HepG2 (cell line): Measurements from ENCODE around the gene AP5B1. TPM values are rescaled to one million over a fixed set of nuclear protein-coding genes. Genes with fewer than 3 reads are reported as not detected.
A peak's percentile ranks its signal among the peaks of the same experiment; 100 is the strongest.

Source experiments
- ATAC-seq: fragments of 200-7000 bp; cut with Tn5 transposase; 3 replicates; pipeline ENCODE4 v1.9.1; 2020; ENCODE audit warnings: mild to moderate bottlenecking, moderate library complexity
- BruUV-seq: library from RNA; stranded (reverse); fragments of 400-500 nt; replicated peaks from 2 replicates; lab custom pipeline; 2021; lab: Mats Ljungman, UMichigan
- CTCF ChIA-PET: fragments of 300-600 bp; formaldehyde crosslinking; extraction: SDS; loops from one replicate; lab custom pipeline; 2021; ENCODE audit warnings: low total read pairs, inconsistent platforms, low intra/inter-chr PET ratio; lab: Yijun Ruan, JAX
- POLR2A ChIA-PET: fragments of 350-600 bp; sonication (Branson Sonifier 250); formaldehyde crosslinking; loops from one replicate; lab custom pipeline; 2020; ENCODE audit warnings: antibody characterized with exemption, inconsistent platforms; lab: Yijun Ruan, JAX
- DNase-seq: peaks from one replicate; pipeline ENCODE4 v3.0.0-alpha.2; 2015; ENCODE audit warnings: low spot score
- FAIRE-seq: peaks from 3 replicates; lab custom pipeline; 2011; peaks lifted over from hg19 to GRCh38; lab: Jason Lieb, UNC
- H2AFZ ChIP-seq: one replicate; pipeline ENCODE4 v1.6.1; 2011; ENCODE audit warnings: low read length, inconsistent platforms
- H3K27ac ChIP-seq: fragments of 300-600 bp; 3 replicates; pipeline ENCODE4 v1.8.0; 2011; ENCODE audit warnings: mixed run types, mild to moderate bottlenecking, mixed read lengths, low read length, inconsistent platforms; ENCODE audit not compliant: insufficient read depth; ENCODE audit errors: extremely low read length
- H3K27me3 ChIP-seq, 2 experiments: fragments of 200-600 bp in 1 of 2; 2 replicates in 1 of 2; 3 replicates in 1 of 2; pipeline versions ENCODE4 v1.6.0 to v1.8.0; 2011; ENCODE audit warnings: low read length in 2 of 2, mild to moderate bottlenecking in 2 of 2, moderate library complexity in 2 of 2, inconsistent platforms in 1 of 2; ENCODE audit not compliant: insufficient read depth in 2 of 2, control insufficient read depth in 1 of 2
- H3K36me3 ChIP-seq, 2 experiments: fragments of 200-600 bp in 1 of 2; replicated peaks in 1 of 2; 2 replicates in 1 of 2; 3 replicates in 1 of 2; pipeline versions ENCODE4 v1.5.1 to v1.8.0; 2011; ENCODE audit warnings: low read length in 2 of 2, inconsistent platforms in 1 of 2; ENCODE audit not compliant: insufficient read depth in 2 of 2, control insufficient read depth in 1 of 2
- H3K4me1 ChIP-seq: 2 replicates; pipeline ENCODE4 v1.5.1; 2012; ENCODE audit warnings: low read length, inconsistent platforms; ENCODE audit not compliant: insufficient read depth
- H3K4me2 ChIP-seq: 2 replicates; pipeline ENCODE4 v1.6.0; 2011; ENCODE audit warnings: low read depth, low read length, inconsistent platforms
- H3K4me3 ChIP-seq, 3 experiments: fragments of 200-600 bp in 1 of 3; sonication (generic), shearing (Covaris generic) in 1 of 3; replicated peaks in 1 of 3; 2 replicates each; pipeline ENCODE4 v1.5.1; 2011 to 2016; ENCODE audit warnings: low read length in 3 of 3, inconsistent platforms in 2 of 3, low read depth in 2 of 3, mild to moderate bottlenecking in 2 of 3, control low read depth in 1 of 3, mixed read lengths in 1 of 3; ENCODE audit not compliant: insufficient read depth in 1 of 3
- H3K79me2 ChIP-seq: one replicate; pipeline ENCODE4 v1.6.1; 2011; ENCODE audit warnings: low read length, inconsistent platforms; ENCODE audit not compliant: insufficient read depth
- H3K9ac ChIP-seq: 2 replicates; pipeline ENCODE4 v1.6.0; 2011; ENCODE audit warnings: mild to moderate bottlenecking, low read depth, low read length, inconsistent platforms; ENCODE audit not compliant: insufficient read depth
- H3K9me3 ChIP-seq: 2 replicates; pipeline ENCODE4 v1.5.1; 2012; ENCODE audit warnings: mild to moderate bottlenecking, low read length
- H4K20me1 ChIP-seq: 2 replicates; pipeline ENCODE4 v1.6.0; 2011; ENCODE audit warnings: inconsistent platforms, mild to moderate bottlenecking, low read length, moderate library complexity; ENCODE audit not compliant: insufficient read depth
- CBX1 ChIP-seq: IDR thresholded peaks from one replicate; pipeline ENCODE4 v1.6.1; 2016; ENCODE audit warnings: antibody characterized with exemption, low read depth
- CBX2 ChIP-seq, 2 experiments: fragments of 200-600 bp in 1 of 2; sonication (generic); formaldehyde crosslinking in 1 of 2; IDR thresholded peaks; 2 replicates each; pipeline versions ENCODE4 v1.7.0 to v1.8.1; 2018 to 2022; ENCODE audit warnings: low read depth in 2 of 2, low read length in 1 of 2, mild to moderate bottlenecking in 1 of 2, missing genetic modification reagents in 1 of 2
- HNRNPL ChIP-seq: fragments of 200-400 bp; formaldehyde crosslinking; IDR thresholded peaks from 2 replicates; pipeline ENCODE4 v1.6.1; 2017; ENCODE audit warnings: mild to moderate bottlenecking, low read depth, low read length
- KLF12 ChIP-seq: sonication (generic); formaldehyde crosslinking; IDR thresholded peaks from 2 replicates; pipeline ENCODE4 v1.4.0; 2020; ENCODE audit warnings: missing genetic modification reagents, borderline replicate concordance
- KLF15 ChIP-seq: sonication (generic); formaldehyde crosslinking; IDR thresholded peaks from 2 replicates; pipeline ENCODE4 v1.8.1; 2023; ENCODE audit warnings: borderline replicate concordance, mild to moderate bottlenecking, inconsistent platforms, missing genetic modification reagents, mixed read lengths
- SKI ChIP-seq: fragments of 450-650 bp; IDR thresholded peaks from one replicate; pipeline ENCODE4 v1.6.1; 2018; ENCODE audit warnings: mild to moderate bottlenecking; ENCODE audit not compliant: partially characterized antibody
- TCF12 ChIP-seq, 2 experiments: fragments of 450-650 bp in 1 of 2; sonication (generic) in 1 of 2; formaldehyde crosslinking in 1 of 2; IDR thresholded peaks; 2 replicates each; pipeline versions ENCODE4 v1.6.1 to v1.8.0; 2017 to 2022; ENCODE audit warnings: antibody characterized with exemption in 1 of 2, mild to moderate bottlenecking in 1 of 2, missing genetic modification reagents in 1 of 2, moderate library complexity in 1 of 2
- TCF7L2 ChIP-seq: IDR thresholded peaks from 2 replicates; pipeline ENCODE4 v1.6.1; 2011; ENCODE audit warnings: mild to moderate bottlenecking, low read depth, low read length, moderate library complexity
- XRCC5 ChIP-seq: fragments of 200-400 bp; formaldehyde crosslinking; optimal IDR thresholded peaks from 2 replicates; pipeline ENCODE3; 2017; ENCODE audit warnings: mild to moderate bottlenecking, low read length
- ZNF326 ChIP-seq: sonication (generic); formaldehyde crosslinking; IDR thresholded peaks from 2 replicates; pipeline ENCODE4 v1.4.0; 2020; ENCODE audit warnings: missing genetic modification reagents, borderline replicate concordance
- ZNF34 ChIP-seq: sonication (generic); formaldehyde crosslinking; IDR thresholded peaks from 2 replicates; pipeline ENCODE4 v1.4.0; 2020; ENCODE audit warnings: mild to moderate bottlenecking, missing genetic modification reagents, borderline replicate concordance
- WGBS: methylation state at CpG from one replicate; pipeline ENCODE4 v1.1.6; 2017; ENCODE audit warnings: low lambda C conversion rate; 5-methylcytosine and 5-hydroxymethylcytosine counted together
- in situ Hi-C: cut with HindIII; loops from 2 replicates; pipeline ENCODE4 v1.10.0; 2017; ENCODE audit warnings: low pct_unique_long_range_greater_than_20kb; ENCODE audit not compliant: extremely low pct_ligation_motif_present
- intact Hi-C: fragments of 100-400 bp; cut with micrococcal nuclease; formaldehyde crosslinking; loops from one replicate; pipeline ENCODE4 v1.10.0; 2022; ENCODE audit not compliant: unreplicated experiment
- polyA plus RNA-seq, 8 experiments: library from polyadenylated mRNA; depleted of rRNA in 3 of 8; stranded (reverse) in 7 of 8; unstranded in 1 of 8; fragments of >200 nt; fragmentation: Illumina TruSeq in 4 of 8; extraction: Trizol in 4 of 8; gene quantifications; 2 replicates each; pipeline versions ENCODE4 v1.2.1 to v1.2.3, GENCODE V29; 2011 to 2016; ENCODE audit warnings: low read depth in 4 of 8, missing spikeins in 1 of 8, mixed read lengths in 1 of 8; ENCODE audit not compliant: insufficient read depth in 1 of 8
- total RNA-seq, 5 experiments: library from RNA; depleted of rRNA; stranded (reverse); fragments of >200 nt; fragmentation: Illumina TruSeq; extraction: Trizol; gene quantifications; 2 replicates each; pipeline ENCODE4 v1.2.3, GENCODE V29; 2016; ENCODE audit warnings: low read depth in 1 of 5
- TF ChIP-seq, protein P1 (sequence below): sonication (generic); formaldehyde crosslinking; IDR thresholded peaks from 2 replicates; pipeline ENCODE4 v1.4.0; 2020; ENCODE audit warnings: missing genetic modification reagents
- TF ChIP-seq, protein P2 (sequence below): sonication (generic); formaldehyde crosslinking; IDR thresholded peaks from 2 replicates; pipeline ENCODE4 v1.9.0; 2021; ENCODE audit warnings: missing genetic modification reagents, borderline replicate concordance

AP5B1 gene
- total and polyA plus RNA-seq, 2 of the 13 experiments (the other 11 are each of a cell fraction or from before 2014, with no cell fraction given), result 1.7 to 4.4 TPM

DNA sequence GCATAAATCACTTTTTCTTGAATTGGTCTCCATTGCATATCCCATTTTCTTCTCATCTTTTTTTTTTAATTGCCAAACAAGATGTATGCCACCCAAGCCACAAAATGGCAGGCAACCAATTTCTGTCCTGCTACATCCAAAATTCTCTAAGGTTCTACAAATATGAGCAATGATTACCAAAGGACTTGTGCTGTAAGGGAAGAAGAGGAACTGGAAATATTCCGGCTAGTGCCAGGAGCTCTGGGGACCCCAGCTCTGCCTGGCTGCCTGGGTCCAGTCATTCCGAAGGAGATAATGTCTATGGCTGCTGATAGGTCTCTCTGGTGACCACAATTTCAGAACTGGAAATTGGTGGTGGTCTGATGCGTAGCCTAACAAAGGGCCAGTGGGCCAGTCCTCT is 35.9 kb upstream of the AP5B1 start:
- H4K20me1 ChIP-seq, result no peaks in the 10 kb centered on the region
- no peak overlapping the region for H3K9ac ChIP-seq
- H3K79me2 ChIP-seq, result no peaks in the 10 kb centered on the region
- H3K27ac ChIP-seq, result no peak overlapping the region
- H3K4me2 ChIP-seq, result peak overlapping the region; percentile 69
- ChIA-PET POLR2A (interaction anchor here (0.9 to 2.6 kb wide), 6 partner anchors 36 to 105 kb away, joined by 3 to 18 read pairs (median 4); partner anchors contain the start of genes AP5B1, FIBP and KAT5), CTCF (interaction anchor here (0.6 to 4.0 kb wide), 5 partner anchors 36 to 172 kb away, joined by 3 to 57 read pairs (median 22); partner anchors contain the start of gene AP5B1)
- no peaks in the 10 kb centered on the region for H3K36me3 ChIP-seq
- 96% methylated on average over 3 of the region's 3 CpGs for WGBS
- H2AFZ ChIP-seq, result no peak overlapping the region
- ATAC-seq (no peak), DNase-seq (no peak), FAIRE-seq (no peak)
- intact Hi-C loops, result loop anchor here (5.0 kb wide), 1 partner anchor 34 kb away; the partner anchor contains the start of gene AP5B1
- H3K27me3 ChIP-seq, result peaks cover 0 to 18% of the 10 kb centered on the region in 2 experiments; a peak in 2 of 5 replicates
- H3K9me3 ChIP-seq, result no peaks in the 10 kb centered on the region
- in situ Hi-C loops, result loop anchor here (5.0 to 10.0 kb wide), 3 partner anchors 34 to 102 kb away; partner anchors contain the start of genes AP5B1 and KAT5
- no peak overlapping the region for H3K4me3 ChIP-seq
- TF ChIP-seq KLF12 (CRISPR knock-in tag), result no peak
- BruUV-seq, result no TSS peak
- H3K4me1 ChIP-seq, result peaks cover 30% of the 10 kb centered on the region

DNA sequence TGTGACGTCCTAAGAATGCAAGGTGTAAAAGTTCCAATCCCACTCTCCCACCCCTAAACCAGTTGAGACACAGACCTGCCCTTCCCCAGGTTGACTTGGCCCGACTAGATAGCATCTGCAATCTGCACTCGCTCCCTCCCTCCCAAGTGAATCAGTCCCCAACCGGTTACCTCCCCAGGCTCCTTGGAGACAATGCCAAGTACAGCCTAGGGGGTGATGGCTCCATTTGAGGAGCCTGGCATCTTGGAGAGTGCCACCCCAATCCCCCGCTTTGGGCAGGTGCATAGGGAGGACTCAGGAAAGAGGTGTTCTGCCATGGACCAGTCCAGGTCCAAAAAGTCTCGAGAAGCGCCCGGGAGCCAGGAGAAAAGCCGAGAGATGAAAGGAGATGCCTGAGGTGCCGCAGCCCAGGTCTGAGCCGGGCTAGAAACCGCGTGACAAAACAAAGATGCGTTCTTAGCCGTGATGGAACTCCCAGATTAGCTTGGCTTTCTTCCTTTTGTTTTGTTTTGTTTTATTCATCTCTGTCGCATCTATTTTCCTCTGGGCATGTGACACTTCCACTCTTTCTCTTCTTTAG is 34.3 kb upstream of the AP5B1 start:
- no peak for DNase-seq
- BruUV-seq, result no TSS peak
- POLR2A ChIA-PET, result no interaction called here
- Histone ChIP-seq H3K36me3 (no peaks in the 10 kb centered on the region), H3K79me2 (no peaks in the 10 kb centered on the region), H3K27ac (no peak overlapping the region), H3K4me3 (no peak overlapping the region), H2AFZ (no peak overlapping the region), H3K4me1 (peaks cover 15% of the 10 kb centered on the region), H3K9ac (no peak overlapping the region), H3K4me2 (no peak overlapping the region), H3K9me3 (no peaks in the 10 kb centered on the region), H4K20me1 (no peaks in the 10 kb centered on the region), H3K27me3 (peaks cover 0 to 31% of the 10 kb centered on the region in 2 experiments; a peak in 2 of 5 replicates)
- in situ Hi-C loops (loop anchor here (5.0 to 10.0 kb wide), 3 partner anchors 33 to 100 kb away; partner anchors contain the start of genes AP5B1 and KAT5), intact Hi-C loops (loop anchor here (5.0 kb wide), 1 partner anchor 33 kb away; the partner anchor contains the start of gene AP5B1)
- 95% methylated on average over 15 of the region's 16 CpGs for WGBS
- ATAC-seq, result no peak
- CTCF ChIA-PET, result interaction anchor here (4.0 kb wide), 1 partner anchor 35 kb away, joined by 56 read pairs; the partner anchor contains the start of gene AP5B1
- FAIRE-seq, result no peak
- TF ChIP-seq KLF15 (CRISPR knock-in tag), result no peak
- TF ChIP-seq ZNF326 (CRISPR knock-in tag), result no peak
- no peak for TF ChIP-seq TCF7L2
- no peak for TF ChIP-seq ZNF34 (CRISPR knock-in tag)
- no peak for TF ChIP-seq SKI
- no peak for TF ChIP-seq CBX2 (IDR thresholded peaks at IDR 0.05; ENCODE audit: low read depth, low read length)
- no peak for TF ChIP-seq CBX2 (CRISPR knock-in tag; IDR thresholded peaks at IDR 0.05; ENCODE audit: low read depth)
- no peak for TF ChIP-seq HNRNPL
- no peak for TF ChIP-seq TCF12 (IDR thresholded peaks at IDR 0.05)
- TF ChIP-seq TCF12 (CRISPR knock-in tag; IDR thresholded peaks at IDR 0.05), result no peak
- TF ChIP-seq, protein P1, sequence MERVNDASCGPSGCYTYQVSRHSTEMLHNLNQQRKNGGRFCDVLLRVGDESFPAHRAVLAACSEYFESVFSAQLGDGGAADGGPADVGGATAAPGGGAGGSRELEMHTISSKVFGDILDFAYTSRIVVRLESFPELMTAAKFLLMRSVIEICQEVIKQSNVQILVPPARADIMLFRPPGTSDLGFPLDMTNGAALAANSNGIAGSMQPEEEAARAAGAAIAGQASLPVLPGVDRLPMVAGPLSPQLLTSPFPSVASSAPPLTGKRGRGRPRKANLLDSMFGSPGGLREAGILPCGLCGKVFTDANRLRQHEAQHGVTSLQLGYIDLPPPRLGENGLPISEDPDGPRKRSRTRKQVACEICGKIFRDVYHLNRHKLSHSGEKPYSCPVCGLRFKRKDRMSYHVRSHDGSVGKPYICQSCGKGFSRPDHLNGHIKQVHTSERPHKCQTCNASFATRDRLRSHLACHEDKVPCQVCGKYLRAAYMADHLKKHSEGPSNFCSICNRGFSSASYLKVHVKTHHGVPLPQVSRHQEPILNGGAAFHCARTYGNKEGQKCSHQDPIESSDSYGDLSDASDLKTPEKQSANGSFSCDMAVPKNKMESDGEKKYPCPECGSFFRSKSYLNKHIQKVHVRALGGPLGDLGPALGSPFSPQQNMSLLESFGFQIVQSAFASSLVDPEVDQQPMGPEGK, result no peak
- TF ChIP-seq, protein P2, sequence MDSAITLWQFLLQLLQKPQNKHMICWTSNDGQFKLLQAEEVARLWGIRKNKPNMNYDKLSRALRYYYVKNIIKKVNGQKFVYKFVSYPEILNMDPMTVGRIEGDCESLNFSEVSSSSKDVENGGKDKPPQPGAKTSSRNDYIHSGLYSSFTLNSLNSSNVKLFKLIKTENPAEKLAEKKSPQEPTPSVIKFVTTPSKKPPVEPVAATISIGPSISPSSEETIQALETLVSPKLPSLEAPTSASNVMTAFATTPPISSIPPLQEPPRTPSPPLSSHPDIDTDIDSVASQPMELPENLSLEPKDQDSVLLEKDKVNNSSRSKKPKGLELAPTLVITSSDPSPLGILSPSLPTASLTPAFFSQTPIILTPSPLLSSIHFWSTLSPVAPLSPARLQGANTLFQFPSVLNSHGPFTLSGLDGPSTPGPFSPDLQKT (CRISPR knock-in tag), result no peak
- TF ChIP-seq XRCC5, result no peak
- TF ChIP-seq CBX1, result no peak
